MM.1S (cell line): ENCODE results near the gene OBSL1.

Experiments
- DNase-seq: peaks from one replicate; pipeline ENCODE4 v3.0.0-alpha.2; 2015
- H2AFZ ChIP-seq: fragments of 300-600 bp; sonication (generic); 2 replicates; pipeline ENCODE4 v1.6.0; 2016; ENCODE audit warnings: antibody characterized with exemption, low read length
- H3F3A ChIP-seq: fragments of 300-600 bp; sonication (generic); 2 replicates; pipeline ENCODE4 v1.6.1; 2016; ENCODE audit warnings: mild to moderate bottlenecking, antibody characterized with exemption, low read length, moderate library complexity, mixed read lengths; ENCODE audit not compliant: insufficient read depth
- H3K27ac ChIP-seq: fragments of 300-600 bp; sonication (generic); 2 replicates; pipeline ENCODE4 v1.5.1; 2016; ENCODE audit warnings: mild to moderate bottlenecking, low read length
- H3K27me3 ChIP-seq: fragments of 300-600 bp; sonication (generic); replicated peaks from 2 replicates; pipeline ENCODE4 v1.6.0; 2016; ENCODE audit warnings: low read length; ENCODE audit not compliant: insufficient read depth
- H3K36me3 ChIP-seq: fragments of 300-600 bp; sonication (generic); replicated peaks from 2 replicates; pipeline ENCODE4 v1.6.1; 2016; ENCODE audit warnings: mild to moderate bottlenecking, low read length, mixed read lengths; ENCODE audit not compliant: insufficient read depth
- H3K4me1 ChIP-seq: fragments of 300-600 bp; sonication (generic); 2 replicates; pipeline ENCODE4 v1.6.1; 2016; ENCODE audit warnings: low read length, mixed read lengths
- H3K4me2 ChIP-seq: fragments of 300-600 bp; sonication (generic); 2 replicates; pipeline ENCODE4 v1.6.0; 2016; ENCODE audit warnings: low read depth, low read length
- H3K4me3 ChIP-seq: fragments of 300-600 bp; sonication (generic); 2 replicates; pipeline ENCODE4 v1.5.1; 2016; ENCODE audit warnings: low read length, mixed read lengths
- H3K79me2 ChIP-seq: fragments of 300-600 bp; sonication (generic); 2 replicates; pipeline ENCODE4 v1.6.1; 2016; ENCODE audit warnings: mixed run types, low read length, mixed read lengths
- H3K9ac ChIP-seq: fragments of 300-600 bp; sonication (generic); 2 replicates; pipeline ENCODE4 v1.6.1; 2016; ENCODE audit warnings: low read length, mixed read lengths
- H3K9me2 ChIP-seq: fragments of 300-600 bp; sonication (generic); replicated peaks from 2 replicates; pipeline ENCODE4 v1.6.1; 2016; ENCODE audit warnings: mild to moderate bottlenecking, low read length, mixed read lengths; ENCODE audit not compliant: insufficient read depth
- H3K9me3 ChIP-seq: fragments of 300-600 bp; sonication (generic); replicated peaks from 2 replicates; pipeline ENCODE4 v1.6.1; 2016; ENCODE audit warnings: mild to moderate bottlenecking, low read length, mixed read lengths; ENCODE audit not compliant: insufficient read depth
- H4K20me1 ChIP-seq: fragments of 300-600 bp; sonication (generic); 2 replicates; pipeline ENCODE4 v1.6.1; 2016; ENCODE audit warnings: mild to moderate bottlenecking, low read length, moderate library complexity, mixed read lengths; ENCODE audit not compliant: insufficient read depth
- EZH2 ChIP-seq: fragments of 300-600 bp; sonication (generic); optimal IDR thresholded peaks from 2 replicates; pipeline ENCODE3; 2017; ENCODE audit warnings: low read depth, mild to moderate bottlenecking, antibody characterized with exemption, low read length, mixed read lengths
- EZH2phosphoT487 ChIP-seq: fragments of 300-600 bp; sonication (generic); IDR thresholded peaks from 2 replicates; pipeline ENCODE4 v1.6.1; 2018; ENCODE audit warnings: antibody characterized with exemption, low read length
- TF ChIP-seq, protein P1 (sequence below): fragments of 300-600 bp; sonication (generic); IDR thresholded peaks from 2 replicates; pipeline ENCODE4 v1.5.1; 2016; ENCODE audit warnings: antibody characterized with exemption, low read length, mixed read lengths

OBSL1 gene

DNA sequence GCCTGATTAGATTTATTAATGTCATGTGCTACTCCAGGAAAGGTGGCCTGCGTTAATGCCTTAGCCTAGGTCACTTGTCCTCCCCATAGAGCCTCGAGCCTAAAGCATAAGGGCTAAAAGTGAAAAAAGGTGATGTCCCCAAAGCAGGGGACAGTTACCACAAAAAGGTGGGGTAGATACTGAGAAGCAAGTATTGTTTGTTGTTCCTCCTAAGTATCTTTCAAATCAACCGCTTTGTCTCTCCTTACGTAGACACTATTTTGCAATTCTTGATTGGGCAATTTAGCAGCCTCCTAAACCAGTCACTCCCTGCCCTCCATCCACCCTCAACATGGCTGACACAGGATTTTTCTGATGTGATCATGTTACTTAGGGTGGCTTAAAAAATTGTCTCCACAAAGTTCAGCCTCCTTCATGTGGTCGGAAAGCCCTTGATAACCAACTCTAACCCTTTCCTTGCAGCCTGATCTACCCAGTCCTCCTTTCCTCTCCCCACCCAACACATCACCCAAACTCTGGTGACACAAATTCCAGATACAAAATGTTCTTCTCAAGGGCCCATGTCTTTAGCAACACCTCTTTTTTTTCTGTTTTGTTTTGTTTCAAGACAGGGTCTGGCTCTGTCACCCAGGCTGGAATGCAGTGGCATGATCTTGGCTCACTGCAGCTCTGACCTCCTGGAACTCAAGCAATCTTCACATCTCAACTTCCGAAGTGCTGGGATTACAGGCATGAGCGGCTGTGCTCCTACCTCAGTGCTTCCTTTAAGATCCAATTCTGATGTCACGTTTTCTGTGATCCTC, 7.7 kb upstream of the OBSL1 start:
- no peak overlapping the region for H3K4me2 ChIP-seq
- no peaks in the 10 kb centered on the region for H3K36me3 ChIP-seq
- H3K27ac ChIP-seq = no peak overlapping the region
- peaks cover 53% of the 10 kb centered on the region for H3K27me3 ChIP-seq
- H3K9me2 ChIP-seq = no peaks in the 10 kb centered on the region
- H3F3A ChIP-seq = no peaks in the 10 kb centered on the region
- no peak overlapping the region for H2AFZ ChIP-seq
- no peak overlapping the region for H3K4me3 ChIP-seq
- no peaks in the 10 kb centered on the region for H3K79me2 ChIP-seq
- no peak for DNase-seq
- no peaks in the 10 kb centered on the region for H4K20me1 ChIP-seq
- TF ChIP-seq EZH2phosphoT487 (no peak), EZH2 (no peak)
- no peak overlapping the region for H3K9ac ChIP-seq
- no peaks in the 10 kb centered on the region for H3K9me3 ChIP-seq
- no peaks in the 10 kb centered on the region for H3K4me1 ChIP-seq

DNA sequence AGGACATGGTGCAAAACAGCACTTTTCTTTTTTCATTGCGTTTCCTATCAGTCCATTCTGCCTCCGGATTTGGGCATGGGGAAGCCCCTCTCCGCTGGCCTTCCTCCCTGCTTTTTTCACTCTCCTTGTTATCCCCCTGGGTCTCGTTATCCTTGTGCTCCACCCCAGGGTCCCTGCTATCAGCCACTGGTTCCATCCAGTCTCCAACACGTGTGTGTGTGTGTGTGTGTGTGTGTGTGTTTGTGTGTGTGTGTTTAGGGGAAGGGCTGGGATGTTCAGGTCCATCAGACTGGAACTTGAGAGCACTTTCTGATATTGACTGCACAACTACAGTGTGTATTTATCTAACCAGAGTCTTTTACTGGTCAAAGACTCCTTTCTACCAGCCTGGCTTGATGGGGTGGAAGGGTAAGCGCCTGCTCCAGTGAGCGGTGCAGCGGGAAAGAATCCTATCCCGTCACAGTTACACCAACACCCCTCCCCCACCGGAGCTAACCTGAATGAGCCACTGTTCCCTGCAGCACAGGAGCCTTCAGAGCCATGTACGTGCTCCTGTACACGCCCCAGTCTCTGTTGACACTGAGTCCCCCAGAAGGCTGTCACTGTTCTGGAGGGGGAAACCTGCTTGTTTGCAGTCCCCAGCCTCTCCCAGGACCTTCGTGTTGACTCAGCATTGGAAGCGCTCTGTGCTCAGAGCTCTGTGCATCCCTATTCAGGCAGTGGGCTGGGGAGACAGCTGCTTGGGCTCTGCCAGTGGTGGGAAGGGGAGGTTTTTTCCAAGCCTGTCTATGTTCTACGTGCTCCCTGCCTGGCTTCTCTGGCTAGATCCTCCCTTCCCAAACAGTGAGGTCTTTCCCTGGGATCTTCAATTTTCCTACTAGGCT, 5.4 kb upstream of the OBSL1 start:
- H3K9me2 ChIP-seq = no peaks in the 10 kb centered on the region
- H3K36me3 ChIP-seq = no peaks in the 10 kb centered on the region
- H3K9me3 ChIP-seq = no peaks in the 10 kb centered on the region
- no peak overlapping the region for H3K9ac ChIP-seq
- H3F3A ChIP-seq = no peaks in the 10 kb centered on the region
- H3K4me3 ChIP-seq = no peak overlapping the region
- no peak overlapping the region for H3K4me2 ChIP-seq
- no peak overlapping the region for H3K27ac ChIP-seq
- H4K20me1 ChIP-seq = no peaks in the 10 kb centered on the region
- peaks cover 69% of the 10 kb centered on the region for H3K27me3 ChIP-seq
- TF ChIP-seq, protein P1, sequence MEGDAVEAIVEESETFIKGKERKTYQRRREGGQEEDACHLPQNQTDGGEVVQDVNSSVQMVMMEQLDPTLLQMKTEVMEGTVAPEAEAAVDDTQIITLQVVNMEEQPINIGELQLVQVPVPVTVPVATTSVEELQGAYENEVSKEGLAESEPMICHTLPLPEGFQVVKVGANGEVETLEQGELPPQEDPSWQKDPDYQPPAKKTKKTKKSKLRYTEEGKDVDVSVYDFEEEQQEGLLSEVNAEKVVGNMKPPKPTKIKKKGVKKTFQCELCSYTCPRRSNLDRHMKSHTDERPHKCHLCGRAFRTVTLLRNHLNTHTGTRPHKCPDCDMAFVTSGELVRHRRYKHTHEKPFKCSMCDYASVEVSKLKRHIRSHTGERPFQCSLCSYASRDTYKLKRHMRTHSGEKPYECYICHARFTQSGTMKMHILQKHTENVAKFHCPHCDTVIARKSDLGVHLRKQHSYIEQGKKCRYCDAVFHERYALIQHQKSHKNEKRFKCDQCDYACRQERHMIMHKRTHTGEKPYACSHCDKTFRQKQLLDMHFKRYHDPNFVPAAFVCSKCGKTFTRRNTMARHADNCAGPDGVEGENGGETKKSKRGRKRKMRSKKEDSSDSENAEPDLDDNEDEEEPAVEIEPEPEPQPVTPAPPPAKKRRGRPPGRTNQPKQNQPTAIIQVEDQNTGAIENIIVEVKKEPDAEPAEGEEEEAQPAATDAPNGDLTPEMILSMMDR = no peak
- no peak for TF ChIP-seq EZH2phosphoT487
- no peak for TF ChIP-seq EZH2
- H2AFZ ChIP-seq = no peak overlapping the region
- H3K4me1 ChIP-seq = no peaks in the 10 kb centered on the region
- H3K79me2 ChIP-seq = no peaks in the 10 kb centered on the region
- no peak for DNase-seq

DNA sequence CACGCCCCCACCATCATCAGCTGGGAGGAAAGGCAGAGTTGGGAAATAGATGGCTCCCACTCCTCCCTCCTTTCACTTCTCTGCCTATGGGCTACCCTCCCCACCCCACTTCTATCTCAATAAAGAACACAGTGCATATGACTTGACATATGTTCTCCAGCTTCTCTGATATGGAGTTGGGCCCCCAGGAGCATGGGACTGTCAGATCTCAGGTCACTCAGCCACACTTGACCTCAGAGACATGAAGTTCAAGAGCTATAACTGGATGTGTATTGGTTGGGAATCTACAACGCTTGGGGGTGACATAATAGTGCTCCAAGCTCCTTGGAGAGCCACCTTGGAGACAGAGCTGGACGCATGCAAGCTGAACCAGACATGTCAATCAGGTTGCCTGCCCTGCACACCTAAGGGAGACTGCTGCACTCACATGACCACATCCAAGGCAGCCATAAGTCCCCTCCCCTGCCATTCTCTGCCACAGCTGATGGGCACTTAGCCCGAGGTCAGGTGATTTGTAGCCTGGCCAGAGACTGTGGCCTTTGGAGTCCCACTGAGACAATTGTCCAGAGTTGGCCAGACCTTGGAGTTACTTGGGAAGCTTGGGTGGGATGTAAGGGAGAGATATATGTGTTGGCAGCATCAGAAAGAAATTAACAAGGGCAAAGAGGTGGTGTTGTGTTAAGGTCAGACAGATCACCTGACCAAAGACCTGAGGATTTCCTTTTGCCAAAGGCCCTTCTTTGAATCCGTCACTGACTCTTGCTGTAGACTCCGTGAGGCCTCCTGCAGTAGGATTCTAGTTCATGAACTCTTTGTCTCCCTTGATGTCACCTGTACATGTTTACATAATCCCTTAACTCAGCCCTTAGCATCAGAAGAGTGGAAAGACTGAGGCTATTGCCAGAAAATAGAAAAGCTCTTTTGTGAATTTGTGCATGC, 4.5 kb upstream of the OBSL1 start:
- H3K4me3 ChIP-seq = no peak overlapping the region
- no peaks in the 10 kb centered on the region for H4K20me1 ChIP-seq
- no peak for TF ChIP-seq EZH2
- no peak for TF ChIP-seq EZH2phosphoT487
- TF ChIP-seq, protein P1 = no peak
- H3K9me2 ChIP-seq = no peaks in the 10 kb centered on the region
- no peaks in the 10 kb centered on the region for H3K9me3 ChIP-seq
- H3K79me2 ChIP-seq = no peaks in the 10 kb centered on the region
- H3K4me2 ChIP-seq = no peak overlapping the region
- no peak overlapping the region for H2AFZ ChIP-seq
- no peaks in the 10 kb centered on the region for H3K36me3 ChIP-seq
- H3K4me1 ChIP-seq = no peaks in the 10 kb centered on the region
- DNase-seq = no peak
- no peaks in the 10 kb centered on the region for H3F3A ChIP-seq
- no peak overlapping the region for H3K9ac ChIP-seq
- no peak overlapping the region for H3K27ac ChIP-seq
- peaks cover 73% of the 10 kb centered on the region for H3K27me3 ChIP-seq
